WTC11 (cell line): ENCODE measurements around the gene C17orf58. TPM values are rescaled to one million over a fixed set of nuclear protein-coding genes. Genes with fewer than 3 reads are reported as not detected.

Source experiments
- ATAC-seq: fragments of 200-7000 bp; cut with Tn5 transposase; 2 replicates; pipeline ENCODE4 v1.10.0; 2021; ENCODE audit warnings: mild to moderate bottlenecking, moderate library complexity
- CTCF ChIA-PET: fragments of 300-600 bp; sonication (Branson Sonifier 250); formaldehyde crosslinking; loops from one replicate; lab custom pipeline; 2021; ENCODE audit warnings: antibody characterized with exemption; lab: Charles Lee
- POLR2A ChIA-PET: fragments of 350-600 bp; sonication (Branson Sonifier 250); formaldehyde crosslinking; loops from one replicate; lab custom pipeline; 2021; ENCODE audit warnings: antibody characterized with exemption; lab: Charles Lee
- DNase-seq: peaks from one replicate; pipeline ENCODE4 v3.0.0; 2021; ENCODE audit warnings: low spot score
- H3K27ac Mint-ChIP-seq: 2 replicates; pipeline ENCODE4 v1.8.0; 2021; ENCODE audit warnings: mixed read lengths
- H3K27me3 Mint-ChIP-seq: 2 replicates; pipeline ENCODE4 v1.8.0; 2021; ENCODE audit warnings: low read depth, mild to moderate bottlenecking, moderate library complexity, mixed read lengths
- H3K36me3 Mint-ChIP-seq: 2 replicates; pipeline ENCODE4 v1.8.0; 2021; ENCODE audit warnings: mixed read lengths
- H3K4me1 Mint-ChIP-seq: 2 replicates; pipeline ENCODE4 v1.8.0; 2022; ENCODE audit warnings: mixed read lengths
- H3K4me3 Mint-ChIP-seq: 2 replicates; pipeline ENCODE4 v1.8.0; 2021; ENCODE audit warnings: mild to moderate bottlenecking, moderate library complexity, mixed read lengths
- H3K9me3 Mint-ChIP-seq: 2 replicates; pipeline ENCODE4 v1.8.0; 2021; ENCODE audit warnings: mixed read lengths
- ATF3 ChIP-seq: sonication (generic); formaldehyde crosslinking; conservative IDR thresholded peaks from 2 replicates; pipeline ENCODE4 v1.8.1; 2022; ENCODE audit warnings: mild to moderate bottlenecking, missing genetic modification reagents
- ATF6 ChIP-seq: sonication (generic); formaldehyde crosslinking; IDR thresholded peaks from 2 replicates; pipeline ENCODE4 v1.8.1; 2023; ENCODE audit warnings: mild to moderate bottlenecking, missing genetic modification reagents
- CREB1 ChIP-seq: sonication (generic); formaldehyde crosslinking; IDR thresholded peaks from 2 replicates; pipeline ENCODE4 v1.8.0; 2023; ENCODE audit warnings: mild to moderate bottlenecking, missing genetic modification reagents
- CREM ChIP-seq: sonication (generic); formaldehyde crosslinking; IDR thresholded peaks from 2 replicates; pipeline ENCODE4 v1.8.1; 2022; ENCODE audit warnings: mild to moderate bottlenecking, missing genetic modification reagents, moderate library complexity
- ELF4 ChIP-seq: sonication (generic); formaldehyde crosslinking; IDR thresholded peaks from 2 replicates; pipeline ENCODE4 v1.8.1; 2022; ENCODE audit warnings: low read depth, mild to moderate bottlenecking, moderate library complexity, missing genetic modification reagents
- ESRRA ChIP-seq: sonication (generic); formaldehyde crosslinking; IDR thresholded peaks from 2 replicates; pipeline ENCODE4 v1.8.1; 2022; ENCODE audit warnings: mild to moderate bottlenecking, missing genetic modification reagents, borderline replicate concordance
- ETV6 ChIP-seq: sonication (generic); formaldehyde crosslinking; IDR thresholded peaks from 2 replicates; pipeline ENCODE4 v1.8.1; 2022; ENCODE audit warnings: mild to moderate bottlenecking, missing genetic modification reagents
- GABPB1 ChIP-seq: sonication (generic); formaldehyde crosslinking; IDR thresholded peaks from 2 replicates; pipeline ENCODE4 v1.8.1; 2023; ENCODE audit warnings: mild to moderate bottlenecking, missing genetic modification reagents
- GRHL2 ChIP-seq: fragments of 250-450 bp; sonication (Bioruptor Pico); IDR thresholded peaks from 2 replicates; pipeline ENCODE4 v1.8.0; 2022; ENCODE audit warnings: mild to moderate bottlenecking, moderate library complexity; ENCODE audit not compliant: insufficient replicate concordance, severe bottlenecking
- GTF2I ChIP-seq: fragments of 250-450 bp; sonication (Bioruptor Pico); conservative IDR thresholded peaks from 2 replicates; pipeline ENCODE4 v1.4.0; 2021; ENCODE audit warnings: mild to moderate bottlenecking
- HMGXB4 ChIP-seq: sonication (generic); formaldehyde crosslinking; IDR thresholded peaks from 2 replicates; pipeline ENCODE4 v1.8.1; 2023; ENCODE audit warnings: mild to moderate bottlenecking, moderate library complexity, missing genetic modification reagents
- JAZF1 ChIP-seq: fragments of 250-450 bp; sonication (Bioruptor Pico); IDR thresholded peaks from 2 replicates; pipeline ENCODE4 v1.9.0; 2021; ENCODE audit warnings: moderate library complexity, mild to moderate bottlenecking, inconsistent platforms
- KAT7 ChIP-seq: sonication (generic); formaldehyde crosslinking; IDR thresholded peaks from 2 replicates; pipeline ENCODE4 v1.8.1; 2023; ENCODE audit warnings: missing genetic modification reagents, mild to moderate bottlenecking, borderline replicate concordance
- NR2C2 ChIP-seq: sonication (generic); formaldehyde crosslinking; IDR thresholded peaks from 2 replicates; pipeline ENCODE4 v1.8.0; 2022; ENCODE audit warnings: mild to moderate bottlenecking, missing genetic modification reagents
- RORB ChIP-seq: fragments of 250-450 bp; sonication (Bioruptor Pico); IDR thresholded peaks from 2 replicates; pipeline ENCODE4 v1.9.0; 2021; ENCODE audit warnings: mild to moderate bottlenecking
- SMAD4 ChIP-seq: sonication (generic); formaldehyde crosslinking; IDR thresholded peaks from 2 replicates; pipeline ENCODE4 v1.8.0; 2022; ENCODE audit warnings: mild to moderate bottlenecking, missing genetic modification reagents
- SP1 ChIP-seq: sonication (generic); formaldehyde crosslinking; conservative IDR thresholded peaks from 2 replicates; pipeline ENCODE4 v1.8.1; 2022; ENCODE audit warnings: missing genetic modification reagents
- TP53 ChIP-seq: sonication (generic); formaldehyde crosslinking; IDR thresholded peaks from 2 replicates; pipeline ENCODE4 v1.8.1; 2023; ENCODE audit warnings: mild to moderate bottlenecking, missing genetic modification reagents
- ZBTB21 ChIP-seq: sonication (generic); formaldehyde crosslinking; IDR thresholded peaks from 2 replicates; pipeline ENCODE4 v1.8.1; 2023; ENCODE audit warnings: mild to moderate bottlenecking, missing genetic modification reagents, borderline replicate concordance
- ZNF232 ChIP-seq: sonication (generic); formaldehyde crosslinking; IDR thresholded peaks from 2 replicates; pipeline ENCODE4 v1.8.0; 2022; ENCODE audit warnings: mild to moderate bottlenecking, missing genetic modification reagents
- ZNF396 ChIP-seq: fragments of 250-450 bp; sonication (Bioruptor Pico); IDR thresholded peaks from 2 replicates; pipeline ENCODE4 v1.8.0; 2021; ENCODE audit warnings: mild to moderate bottlenecking, moderate library complexity, borderline replicate concordance
- total RNA-seq: library from RNA; stranded (reverse); gene quantifications from 3 replicates; pipeline ENCODE4 v1.2.3, GENCODE V29; 2021
- TF ChIP-seq, protein P1 (sequence below): sonication (generic); formaldehyde crosslinking; IDR thresholded peaks from 2 replicates; pipeline ENCODE4 v1.8.1; 2022; ENCODE audit warnings: mild to moderate bottlenecking, moderate library complexity, missing genetic modification reagents
- TF ChIP-seq, protein P2 (sequence below): fragments of 250-450 bp; sonication (Bioruptor Pico); IDR thresholded peaks from 2 replicates; pipeline ENCODE4 v1.9.0; 2021; ENCODE audit warnings: mild to moderate bottlenecking
- TF ChIP-seq, protein P3 (sequence below): fragments of 250-450 bp; sonication (Bioruptor Pico); IDR thresholded peaks from 2 replicates; pipeline ENCODE4 v1.8.0; 2021; ENCODE audit warnings: mild to moderate bottlenecking
- TF ChIP-seq, protein P4 (sequence below): fragments of 250-450 bp; sonication (Bioruptor Pico); conservative IDR thresholded peaks from 2 replicates; pipeline ENCODE4 v1.9.0; 2021; ENCODE audit warnings: mild to moderate bottlenecking

Gene C17orf58
- total RNA-seq, 1 experiment from 2014 or later, result 28.2 TPM

- ATAC-seq (peak; percentile 46), DNase-seq (peak; percentile 31)
- no peak for TF ChIP-seq ESRRA
- TF ChIP-seq ATF3 (CRISPR knock-in tag), result no peak
- TF ChIP-seq CREM (CRISPR knock-in tag), result no peak
- TF ChIP-seq ELF4 (CRISPR knock-in tag), result no peak
- TF ChIP-seq ETV6 (CRISPR knock-in tag), result no peak
- no peak for TF ChIP-seq TP53
- no peak for TF ChIP-seq ZNF232 (CRISPR knock-in tag)
- TF ChIP-seq, protein P1, sequence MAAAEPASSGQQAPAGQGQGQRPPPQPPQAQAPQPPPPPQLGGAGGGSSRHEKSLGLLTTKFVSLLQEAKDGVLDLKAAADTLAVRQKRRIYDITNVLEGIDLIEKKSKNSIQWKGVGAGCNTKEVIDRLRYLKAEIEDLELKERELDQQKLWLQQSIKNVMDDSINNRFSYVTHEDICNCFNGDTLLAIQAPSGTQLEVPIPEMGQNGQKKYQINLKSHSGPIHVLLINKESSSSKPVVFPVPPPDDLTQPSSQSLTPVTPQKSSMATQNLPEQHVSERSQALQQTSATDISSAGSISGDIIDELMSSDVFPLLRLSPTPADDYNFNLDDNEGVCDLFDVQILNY (CRISPR knock-in tag), result no peak
- no peak for TF ChIP-seq ATF6 (CRISPR knock-in tag)
- TF ChIP-seq JAZF1, result no peak
- TF ChIP-seq HMGXB4 (CRISPR knock-in tag), result no peak
- TF ChIP-seq, protein P2, sequence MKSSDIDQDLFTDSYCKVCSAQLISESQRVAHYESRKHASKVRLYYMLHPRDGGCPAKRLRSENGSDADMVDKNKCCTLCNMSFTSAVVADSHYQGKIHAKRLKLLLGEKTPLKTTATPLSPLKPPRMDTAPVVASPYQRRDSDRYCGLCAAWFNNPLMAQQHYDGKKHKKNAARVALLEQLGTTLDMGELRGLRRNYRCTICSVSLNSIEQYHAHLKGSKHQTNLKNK (CRISPR knock-in tag), result no peak
- TF ChIP-seq, protein P3, sequence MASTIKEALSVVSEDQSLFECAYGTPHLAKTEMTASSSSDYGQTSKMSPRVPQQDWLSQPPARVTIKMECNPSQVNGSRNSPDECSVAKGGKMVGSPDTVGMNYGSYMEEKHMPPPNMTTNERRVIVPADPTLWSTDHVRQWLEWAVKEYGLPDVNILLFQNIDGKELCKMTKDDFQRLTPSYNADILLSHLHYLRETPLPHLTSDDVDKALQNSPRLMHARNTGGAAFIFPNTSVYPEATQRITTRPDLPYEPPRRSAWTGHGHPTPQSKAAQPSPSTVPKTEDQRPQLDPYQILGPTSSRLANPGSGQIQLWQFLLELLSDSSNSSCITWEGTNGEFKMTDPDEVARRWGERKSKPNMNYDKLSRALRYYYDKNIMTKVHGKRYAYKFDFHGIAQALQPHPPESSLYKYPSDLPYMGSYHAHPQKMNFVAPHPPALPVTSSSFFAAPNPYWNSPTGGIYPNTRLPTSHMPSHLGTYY (CRISPR knock-in tag), result no peak
- no peak for TF ChIP-seq ZNF396 (CRISPR knock-in tag)
- TF ChIP-seq SP1 (CRISPR knock-in tag), result no peak
- TF ChIP-seq GRHL2 (CRISPR knock-in tag), result no peak
- TF ChIP-seq GTF2I (CRISPR knock-in tag), result no peak
- no peak for TF ChIP-seq SMAD4 (CRISPR knock-in tag)
- peak overlapping the region; percentile 100 for H3K27ac Mint-ChIP-seq
- H3K4me3 Mint-ChIP-seq, result peak overlapping the region; percentile 85
- no peaks in the 10 kb centered on the region for H3K27me3 Mint-ChIP-seq
- H3K9me3 Mint-ChIP-seq, result no peaks in the 10 kb centered on the region
- H3K4me1 Mint-ChIP-seq, result peaks cover 30% of the 10 kb centered on the region
- CTCF ChIA-PET, result interaction anchor here (0.8 to 1.5 kb wide), 13 partner anchors 8 to 231 kb away, joined by 3 to 10 read pairs (median 4); no protein-coding TSS in a partner anchor
- H3K36me3 Mint-ChIP-seq, result peaks cover 16% of the 10 kb centered on the region
- POLR2A ChIA-PET, result interaction anchor here (0.5 to 1.2 kb wide), 9 partner anchors 14 to 536 kb away, joined by 3 to 10 read pairs (median 6); partner anchors contain the start of gene KPNA2
These were observed 22.1 kb downstream of the C17orf58 start for GRCh38 chr17:67974185-67974584.

GRCh38 chr17:67970783-67971182 lies 25.5 kb downstream of the C17orf58 start:
- H3K4me1 Mint-ChIP-seq, result peaks cover 23% of the 10 kb centered on the region
- H3K27ac Mint-ChIP-seq, result no peak overlapping the region
- H3K4me3 Mint-ChIP-seq, result no peak overlapping the region
- peaks cover 31% of the 10 kb centered on the region for H3K36me3 Mint-ChIP-seq
- DNase-seq (no peak), ATAC-seq (no peak)
- H3K27me3 Mint-ChIP-seq, result no peaks in the 10 kb centered on the region
- TF ChIP-seq HMGXB4 (CRISPR knock-in tag), result no peak
- no peak for TF ChIP-seq CREB1
- TF ChIP-seq SP1 (CRISPR knock-in tag), result no peak
- TF ChIP-seq ELF4 (CRISPR knock-in tag), result no peak
- no peak for TF ChIP-seq NR2C2
- TF ChIP-seq GABPB1 (CRISPR knock-in tag), result no peak
- TF ChIP-seq ZNF232 (CRISPR knock-in tag), result no peak
- TF ChIP-seq ZBTB21, result no peak
- TF ChIP-seq ESRRA, result no peak
- no peak for TF ChIP-seq KAT7 (CRISPR knock-in tag)
- TF ChIP-seq JAZF1, result no peak
- TF ChIP-seq, protein P4, sequence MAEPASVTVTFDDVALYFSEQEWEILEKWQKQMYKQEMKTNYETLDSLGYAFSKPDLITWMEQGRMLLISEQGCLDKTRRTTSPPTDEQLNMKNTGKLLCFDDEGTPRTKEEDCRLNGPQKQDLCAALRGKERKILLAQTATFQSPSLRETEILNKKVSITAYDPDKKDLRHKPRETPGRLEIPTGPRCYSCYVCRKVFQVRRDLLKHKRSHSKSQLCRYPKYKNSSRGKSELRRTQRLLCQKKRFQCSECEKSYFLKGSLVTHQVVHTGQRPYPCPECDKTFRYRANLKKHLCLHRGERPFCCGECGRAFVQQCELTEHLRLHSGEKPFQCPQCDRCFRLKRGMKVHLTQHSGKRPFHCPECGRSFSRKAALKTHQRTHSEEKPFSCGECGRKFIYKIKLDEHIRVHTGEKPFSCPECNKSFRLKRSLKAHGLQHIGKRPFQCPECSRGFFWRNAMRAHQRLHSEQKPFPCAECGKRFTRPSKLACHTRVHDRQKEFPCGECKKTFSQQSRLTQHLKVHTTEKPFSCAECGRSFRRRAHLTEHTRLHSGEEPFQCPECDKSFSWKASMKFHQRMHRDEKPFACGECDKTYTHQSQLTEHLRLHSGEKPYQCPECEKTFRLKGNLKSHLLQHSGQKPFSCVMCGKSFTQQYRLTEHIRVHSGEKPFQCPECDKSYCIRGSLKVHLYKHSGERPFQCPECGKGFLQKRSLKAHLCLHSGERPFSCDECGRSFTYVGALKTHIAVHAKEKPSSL (CRISPR knock-in tag), result no peak
- TF ChIP-seq GRHL2 (CRISPR knock-in tag), result no peak
- no peak for TF ChIP-seq SMAD4 (CRISPR knock-in tag)
- no peak for TF ChIP-seq RORB
- CTCF ChIA-PET, result interaction anchor here (0.6 to 1.3 kb wide), 2 partner anchors 15 to 49 kb away, joined by 3 to 4 read pairs; no protein-coding TSS in a partner anchor
- no peaks in the 10 kb centered on the region for H3K9me3 Mint-ChIP-seq
- POLR2A ChIA-PET, result no interaction called here
